GM12874 (cell line): ENCODE results near the gene XPO6.

Source experiments
- CTCF ChIP-seq: IDR thresholded peaks from 2 replicates; pipeline ENCODE4 v1.5.1; 2011; ENCODE audit warnings: low read depth, mild to moderate bottlenecking, control low read depth, low read length, moderate library complexity; ENCODE audit not compliant: insufficient read depth

The XPO6 gene

GRCh38 chr16:28195859-28196258 lies 15.9 kb downstream of the XPO6 start:
- no peak for TF ChIP-seq CTCF

- TF ChIP-seq CTCF = no peak
These were observed 18.0 kb downstream of the XPO6 start for GRCh38 chr16:28193530-28194423.

- TF ChIP-seq CTCF = peak; percentile 40; the same call in 1 of the 2 replicates
These were observed 18.8 kb downstream of the XPO6 start for GRCh38 chr16:28192806-28193529.

- no peak for TF ChIP-seq CTCF
These were observed 20.3 kb downstream of the XPO6 start for GRCh38 chr16:28191364-28191960.

GRCh38 chr16:28189245-28189644 lies 22.5 kb downstream of the XPO6 start:
- no peak for TF ChIP-seq CTCF

- TF ChIP-seq CTCF = no peak
These were observed 23.5 kb downstream of the XPO6 start for GRCh38 chr16:28188085-28188916.
